Neural progenitor cell (in vitro differentiated cells): Measurements from ENCODE around the gene SLC5A5.

Source experiments
- CTCF ChIP-seq: fragments of 200-600 bp; sonication (generic); IDR thresholded peaks from 2 replicates; pipeline ENCODE4 v1.5.1; 2017; ENCODE audit warnings: antibody characterized with exemption, mild to moderate bottlenecking
- EZH2 ChIP-seq: fragments of 200-600 bp; sonication (generic); IDR thresholded peaks from 2 replicates; pipeline ENCODE4 v1.6.1; 2017; ENCODE audit warnings: antibody characterized with exemption, mild to moderate bottlenecking, moderate library complexity
- EZH2phosphoT487 ChIP-seq: fragments of 200-600 bp; sonication (generic); IDR thresholded peaks from 2 replicates; pipeline ENCODE4 v1.6.1; 2017; ENCODE audit warnings: antibody characterized with exemption

- TF ChIP-seq CTCF: no peak
- TF ChIP-seq EZH2: peak; percentile 40
- TF ChIP-seq EZH2phosphoT487: no peak
Measured at GRCh38 chr19:17889609-17890214, 18.0 kb downstream of the SLC5A5 start.
